Upper lobe of left lung (tissue), 6 donors: ENCODE results near the gene FURIN. TPM values are rescaled to one million over a fixed set of nuclear protein-coding genes. Genes with fewer than 3 reads are reported as not detected.

ENCODE experiments used
- ATAC-seq, 2 donors: fragments of 200-7000 bp; cut with Tn5 transposase; one replicate each; pipeline ENCODE4 v1.9.1; 2022; ENCODE audit warnings: mild to moderate bottlenecking in 2 of 2, moderate library complexity in 2 of 2; ENCODE audit not compliant: low FRiP score in 2 of 2
- DNase-seq, 2 donors: peaks; one replicate each; pipeline ENCODE4 v3.0.0-alpha.2; 2019 to 2020
- H3K27ac ChIP-seq, 4 donors: fragments of 200-600 bp; sonication (generic); one replicate each; pipeline ENCODE4 v1.5.1; 2016 to 2019
- H3K27me3 ChIP-seq, 4 donors: fragments of 200-600 bp; sonication (generic); one replicate each; pipeline ENCODE4 v1.5.1; 2017 to 2019
- H3K36me3 ChIP-seq, 4 donors: fragments of 200-600 bp; sonication (generic); one replicate each; pipeline ENCODE4 v1.5.1; 2016 to 2019
- H3K4me1 ChIP-seq, 4 donors: fragments of 200-600 bp; sonication (generic); one replicate each; pipeline ENCODE4 v1.5.1; 2018 to 2019
- H3K4me3 ChIP-seq, 4 donors: fragments of 200-600 bp; sonication (generic); one replicate each; pipeline ENCODE4 v1.5.1; 2017 to 2019; ENCODE audit warnings: mild to moderate bottlenecking in 2 of 4, moderate library complexity in 1 of 4
- H3K9me3 ChIP-seq, 4 donors: fragments of 200-600 bp; sonication (generic); one replicate each; pipeline ENCODE4 v1.5.1; 2018 to 2019
- CTCF ChIP-seq, 6 experiments: fragments of 450-650 bp in 4 of 6; fragments of 200-600 bp in 2 of 6; sonication (generic) in 2 of 6; IDR thresholded peaks; one replicate each; pipeline ENCODE4 v1.5.1; 2016 to 2019; ENCODE audit warnings: antibody characterized with exemption in 6 of 6
- EP300 ChIP-seq, 4 donors: sonication (generic); formaldehyde crosslinking; IDR thresholded peaks; one replicate each; pipeline ENCODE4 v1.5.1; 2017; ENCODE audit warnings: antibody characterized with exemption in 4 of 4, control low read depth in 2 of 4
- POLR2A ChIP-seq, 4 donors: fragments of 450-650 bp; IDR thresholded peaks; one replicate each; pipeline ENCODE4 v1.5.1; 2016 to 2017; ENCODE audit warnings: antibody characterized with exemption in 4 of 4, mild to moderate bottlenecking in 2 of 4
- POLR2AphosphoS5 ChIP-seq, 2 donors: sonication (generic); formaldehyde crosslinking; IDR thresholded peaks; one replicate each; pipeline ENCODE4 v1.5.1; 2017; ENCODE audit warnings: antibody characterized with exemption in 2 of 2
- WGBS, 2 donors: methylation state at CpG; one replicate each; pipeline ENCODE4 v1.1.5; 2017 to 2018; 5-methylcytosine and 5-hydroxymethylcytosine counted together
- total RNA-seq, 6 donors: library from RNA; depleted of rRNA in 4 of 6; stranded (reverse); fragments of >200 nt in 4 of 6; gene quantifications; one replicate each; pipeline versions ENCODE4 v1.1.0 to v1.2.1, GENCODE V29; 2016 to 2021
- donor health status: DM: no; HTN: no; CAD: no; lungs with moderate emphysema.
- donor health status: DM: no; HTN: yes; CAD: no; lungs with severe emphysema.

FURIN gene
- total RNA-seq, 6 donors from 2014 or later = 59.0 to 150 (median 108) TPM

GRCh38 chr15:90838139-90838538 is 30.2 kb upstream of the FURIN start:
- Histone ChIP-seq H3K27ac (no peak overlapping the region), H3K27me3 (no peaks in the 10 kb centered on the region), H3K36me3 (no peaks in the 10 kb centered on the region), H3K4me1 (peaks cover 2 to 37% (median 15%) of the 10 kb centered on the region in 4 donors), H3K9me3 (no peaks in the 10 kb centered on the region), H3K4me3 (no peak overlapping the region)
- TF ChIP-seq POLR2AphosphoS5 (IDR thresholded peaks at IDR 0.05) (peak in 1 of 2 donors; percentile 22), CTCF (IDR thresholded peaks at IDR 0.05) (no peak), EP300 (IDR thresholded peaks at IDR 0.05) (no peak), POLR2A (IDR thresholded peaks at IDR 0.05) (no peak)
- DNase-seq (peak in 1 of 2 donors; percentile 50), ATAC-seq (peak; percentile 14 to 20)
- whole genome bisulfite sequencing, 2 donors = 57 to 58% methylated on average over 3 to 14 of the region's 15 CpGs

GRCh38 chr15:90838544-90838943 is 29.8 kb upstream of the FURIN start:
- Histone ChIP-seq H3K4me1 (peaks cover 2 to 37% (median 15%) of the 10 kb centered on the region in 4 donors), H3K27me3 (no peaks in the 10 kb centered on the region), H3K36me3 (no peaks in the 10 kb centered on the region), H3K9me3 (no peaks in the 10 kb centered on the region), H3K4me3 (no peak overlapping the region), H3K27ac (no peak overlapping the region)
- ATAC-seq = no peak
- 88 to 89% methylated on average over 13 to 15 of the region's 15 CpGs for WGBS, 2 donors
- no peak for TF ChIP-seq POLR2AphosphoS5 (IDR thresholded peaks at IDR 0.05)
- TF ChIP-seq POLR2A (IDR thresholded peaks at IDR 0.05) = no peak
- no peak for TF ChIP-seq CTCF (IDR thresholded peaks at IDR 0.05)
- TF ChIP-seq EP300 (IDR thresholded peaks at IDR 0.05) = no peak
- no peak for DNase-seq

- peak overlapping the region; percentile 55 to 84 (median 78) for H3K27ac ChIP-seq
- no peaks in the 10 kb centered on the region for H3K9me3 ChIP-seq
- peaks cover 2 to 37% (median 15%) of the 10 kb centered on the region in 4 donors for H3K4me1 ChIP-seq
- DNase-seq = peak in 1 of 2 donors; percentile 82
- no peaks in the 10 kb centered on the region for H3K27me3 ChIP-seq
- no peaks in the 10 kb centered on the region for H3K36me3 ChIP-seq
- H3K4me3 ChIP-seq = peak overlapping the region in 2 of 4 donors; percentile 1 to 29
- TF ChIP-seq CTCF (IDR thresholded peaks at IDR 0.05) (no peak), EP300 (IDR thresholded peaks at IDR 0.05) (no peak), POLR2A (IDR thresholded peaks at IDR 0.05) (peak in 1 of 4 donors; percentile 62), POLR2AphosphoS5 (IDR thresholded peaks at IDR 0.05) (no peak)
- WGBS, 2 donors = 37 to 44% methylated on average over 11 to 16 of the region's 19 CpGs
- ATAC-seq = peak; percentile 71 to 84
Observed at GRCh38 chr15:90839187-90840071, 29.0 kb upstream of the FURIN start.

GRCh38 chr15:90840157-90840855 is 28.1 kb upstream of the FURIN start:
- H3K27ac ChIP-seq = peak overlapping the region; percentile 55 to 84 (median 78)
- ATAC-seq (no peak), DNase-seq (no peak)
- no peaks in the 10 kb centered on the region for H3K36me3 ChIP-seq
- no peaks in the 10 kb centered on the region for H3K27me3 ChIP-seq
- H3K4me1 ChIP-seq = peaks cover 2 to 37% (median 15%) of the 10 kb centered on the region in 4 donors
- H3K9me3 ChIP-seq = no peaks in the 10 kb centered on the region
- H3K4me3 ChIP-seq = peak overlapping the region in 2 of 4 donors; percentile 5 to 29
- no peak for TF ChIP-seq POLR2A (IDR thresholded peaks at IDR 0.05)
- whole genome bisulfite sequencing, 2 donors = 90 to 95% methylated on average over 17 to 18 of the region's 18 CpGs

GRCh38 chr15:90840954-90841353 is 27.4 kb upstream of the FURIN start:
- ATAC-seq (no peak), DNase-seq (no peak)
- H3K4me3 ChIP-seq = no peak overlapping the region
- H3K27me3 ChIP-seq = no peaks in the 10 kb centered on the region
- WGBS, 2 donors = 71 to 80% methylated on average over 8 of the region's 8 CpGs
- no peaks in the 10 kb centered on the region for H3K36me3 ChIP-seq
- H3K27ac ChIP-seq = no peak overlapping the region
- no peak for TF ChIP-seq POLR2AphosphoS5 (IDR thresholded peaks at IDR 0.05)
- no peak for TF ChIP-seq POLR2A (IDR thresholded peaks at IDR 0.05)
- TF ChIP-seq EP300 (IDR thresholded peaks at IDR 0.05) = no peak
- TF ChIP-seq CTCF (IDR thresholded peaks at IDR 0.05) = no peak
- H3K9me3 ChIP-seq = no peaks in the 10 kb centered on the region
- H3K4me1 ChIP-seq = peaks cover 2 to 37% (median 14%) of the 10 kb centered on the region in 4 donors
